GM19468 (cell line): Measurements from ENCODE around the gene CCL19.

Experiments
- ATAC-seq: cut with Tn5 transposase; IDR thresholded peaks from one replicate; pipeline ENCODE4 v1.9.1; 2021; ENCODE audit warnings: mild to moderate bottlenecking, moderate library complexity, moderate number of reproducible peaks; ENCODE audit not compliant: unreplicated experiment; ENCODE audit errors: extremely low read depth

The CCL19 gene

DNA sequence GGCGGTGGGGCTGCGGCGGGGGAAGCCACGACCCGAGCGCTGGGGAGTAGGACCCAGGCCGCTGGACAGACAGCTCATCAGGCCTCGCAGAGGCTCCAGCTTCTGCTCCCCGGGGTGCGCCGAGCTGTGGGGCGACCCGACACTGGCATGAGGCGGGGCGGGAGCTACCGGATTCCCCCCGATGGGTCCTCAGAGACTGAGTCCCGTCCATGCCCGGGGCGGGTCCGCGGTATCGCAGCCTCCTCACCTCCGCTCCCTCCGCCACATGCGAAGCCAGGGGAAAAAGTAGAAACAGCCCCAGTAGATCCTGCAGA is 26.1 kb downstream of the CCL19 start:
- peak; percentile 10 for ATAC-seq

DNA sequence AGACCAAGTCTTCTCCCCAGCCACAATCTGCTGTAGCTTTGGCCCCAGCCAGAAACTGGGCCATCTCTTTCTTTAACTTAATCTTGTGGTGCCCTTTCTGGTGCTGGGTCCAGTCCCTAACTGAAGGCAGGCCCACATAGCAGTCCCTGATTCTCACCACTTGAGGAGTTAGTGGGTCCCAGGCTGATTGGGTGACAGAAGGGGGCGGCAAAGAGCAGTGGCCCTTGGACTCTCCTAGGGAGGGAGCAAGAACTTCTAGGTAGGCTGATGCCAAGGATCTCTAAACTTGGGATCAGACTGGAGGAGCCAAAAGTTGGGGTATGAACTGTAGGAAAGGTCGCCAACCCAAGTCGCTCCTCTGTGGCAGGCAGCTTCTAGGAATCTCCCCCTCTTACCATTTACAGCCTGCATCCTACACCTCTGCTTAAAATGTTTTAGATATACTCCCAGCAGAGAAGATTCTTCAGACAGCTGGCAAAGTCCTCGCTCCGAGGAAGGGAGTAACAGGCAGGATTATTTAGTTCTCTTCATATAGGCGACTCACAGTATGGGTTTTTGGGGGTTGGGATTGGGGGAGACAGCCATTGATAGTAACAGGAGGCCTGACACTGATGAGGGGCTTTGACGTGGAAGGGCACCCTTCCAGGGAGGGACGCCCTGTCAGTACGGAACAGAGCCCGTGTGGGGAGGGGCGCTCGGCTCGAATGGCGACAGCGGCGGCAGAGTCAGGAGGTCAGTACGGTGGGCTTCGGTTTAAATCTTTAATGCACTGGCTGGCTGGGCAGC is 26.6 kb downstream of the CCL19 start:
- ATAC-seq: no peak

DNA sequence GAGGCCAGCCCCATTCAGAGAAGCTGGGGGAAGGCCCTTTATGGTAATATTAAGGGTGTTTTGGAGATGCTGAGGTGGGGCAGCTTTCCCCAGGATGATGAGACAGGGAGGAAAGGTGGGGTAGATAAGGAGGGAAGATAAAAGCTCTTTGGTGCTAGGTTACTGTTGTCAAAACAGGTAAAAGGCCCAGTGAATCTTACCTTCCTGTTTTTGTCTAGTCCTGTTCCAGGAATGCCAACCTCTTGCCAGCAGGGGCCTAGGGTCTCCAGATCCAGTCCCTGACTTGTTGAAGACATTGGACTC is 27.8 kb downstream of the CCL19 start:
- ATAC-seq: no peak

DNA sequence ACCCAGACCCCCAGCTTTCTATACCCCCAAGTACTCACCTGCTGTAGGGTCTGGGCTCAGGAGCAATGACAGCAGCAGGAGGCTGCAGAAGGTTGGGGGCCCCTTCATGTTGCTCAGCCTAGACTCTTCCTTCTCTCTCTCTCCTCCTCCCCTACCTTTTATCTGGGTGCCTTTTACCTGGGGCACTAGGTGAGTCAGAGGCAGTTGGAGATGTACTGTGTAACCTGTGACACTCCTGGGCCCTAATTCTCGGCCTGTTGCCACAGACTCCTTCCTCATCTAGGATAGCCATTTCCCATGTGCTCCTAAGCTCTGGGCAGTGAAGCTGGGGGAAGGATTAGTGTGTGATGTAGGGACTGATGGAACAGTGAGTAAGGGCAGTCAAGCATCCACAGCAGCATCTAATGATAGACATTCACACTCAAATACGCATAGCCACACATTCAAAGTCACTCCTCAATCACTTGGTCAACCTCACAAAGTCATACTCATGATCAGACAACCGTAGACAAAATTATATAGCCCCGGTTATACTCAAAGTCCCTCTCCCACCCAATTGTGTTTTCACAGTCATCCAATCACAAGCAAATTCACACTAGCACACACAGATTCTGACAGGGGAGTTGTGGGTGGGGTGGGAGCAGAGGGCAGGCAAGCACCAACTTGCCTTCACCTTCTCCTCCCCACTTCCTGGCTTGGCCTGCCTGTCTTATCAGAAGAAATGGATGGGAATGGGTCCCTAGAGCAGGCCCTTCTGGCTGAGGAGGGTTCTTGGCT is 28.4 kb downstream of the CCL19 start, which contains the start of gene CCL27:
Gene CCL27 (minus strand): TSS at position 132 of the 777 bp plus-strand sequence. CDS start 24 bp downstream, at position 108.
- ATAC-seq: no peak

DNA sequence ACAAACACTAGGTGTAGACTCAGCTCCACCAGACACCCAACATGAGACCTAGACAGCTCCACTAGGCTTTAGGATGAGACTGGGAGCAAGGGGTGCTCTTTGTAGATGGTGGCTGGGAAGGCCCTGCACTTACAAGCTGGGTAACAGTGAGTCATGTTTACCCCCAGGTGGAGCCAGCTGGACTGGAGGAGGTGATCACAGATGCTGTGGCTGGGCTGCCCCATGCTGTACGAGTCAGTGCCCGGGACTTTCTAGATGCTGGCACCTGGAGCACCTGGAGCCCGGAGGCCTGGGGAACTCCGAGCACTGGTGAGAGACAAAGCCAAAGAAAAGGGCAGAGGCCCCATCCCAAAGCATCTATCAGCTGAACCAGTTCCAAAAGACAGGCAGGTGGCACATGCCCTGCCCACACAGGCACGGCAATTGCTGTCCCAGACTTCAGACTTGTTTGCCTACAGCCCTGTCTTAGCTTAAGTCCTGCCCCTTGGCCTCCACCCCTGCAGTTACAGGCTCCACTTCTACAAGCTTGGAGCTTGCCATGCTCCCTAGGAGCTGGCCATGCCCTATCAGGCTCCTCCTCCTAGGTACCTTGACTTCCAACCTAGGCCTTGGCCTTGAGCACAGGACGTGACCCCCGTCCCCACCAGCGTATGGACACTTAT is 31.4 kb downstream of the CCL19 start:
- ATAC-seq: no peak

DNA sequence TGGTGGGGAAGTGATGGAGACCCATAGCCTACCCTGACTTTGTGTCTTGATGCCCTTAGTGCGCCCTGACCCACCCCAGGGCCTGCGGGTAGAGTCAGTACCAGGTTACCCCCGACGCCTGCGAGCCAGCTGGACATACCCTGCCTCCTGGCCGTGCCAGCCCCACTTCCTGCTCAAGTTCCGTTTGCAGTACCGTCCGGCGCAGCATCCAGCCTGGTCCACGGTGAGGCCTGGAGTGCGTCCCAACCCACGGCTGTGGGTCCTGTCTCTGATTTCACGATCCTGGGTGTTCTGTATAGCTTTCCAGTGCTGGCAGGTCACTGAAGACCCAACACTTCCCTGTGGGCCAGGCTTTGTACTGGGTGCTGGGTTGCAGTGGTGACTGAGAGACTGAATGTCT is 32.6 kb downstream of the CCL19 start:
- no peak for ATAC-seq

DNA sequence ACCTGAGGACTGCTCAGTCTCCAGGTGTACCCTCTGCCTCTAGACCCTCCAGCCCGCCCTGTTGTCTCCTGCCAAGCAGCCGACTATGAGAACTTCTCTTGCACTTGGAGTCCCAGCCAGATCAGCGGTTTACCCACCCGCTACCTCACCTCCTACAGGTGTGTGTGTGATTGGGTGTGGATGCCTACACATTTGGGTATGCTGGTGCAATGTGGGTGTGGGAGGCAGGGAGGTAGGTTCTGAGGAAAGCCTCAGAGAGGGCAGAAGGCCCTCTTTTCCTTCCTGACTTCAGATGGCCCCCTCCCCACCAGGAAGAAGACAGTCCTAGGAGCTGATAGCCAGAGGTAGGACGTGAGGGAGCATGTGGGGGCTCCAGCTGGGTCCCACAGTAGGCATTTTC is 34.1 kb downstream of the CCL19 start:
- ATAC-seq: no peak

DNA sequence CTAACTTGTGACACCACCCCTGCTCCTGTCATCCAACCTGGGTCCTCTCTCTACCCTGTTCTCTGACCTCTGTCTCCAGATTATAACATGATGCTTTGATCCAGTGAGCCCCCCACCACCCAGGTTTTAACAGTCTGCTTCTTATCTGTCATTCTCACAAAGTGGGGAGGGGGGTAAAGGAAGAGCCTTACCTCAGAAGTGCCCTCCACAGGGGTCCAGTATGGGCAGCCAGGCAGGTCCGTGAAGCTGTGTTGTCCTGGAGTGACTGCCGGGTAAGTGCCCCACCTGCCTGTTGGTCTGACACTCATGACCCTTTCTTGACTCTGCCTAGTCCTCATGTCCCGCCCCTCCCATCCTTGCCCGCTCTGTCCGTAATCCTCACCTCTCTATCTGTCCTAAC is 35.7 kb downstream of the CCL19 start:
- no peak for ATAC-seq

DNA sequence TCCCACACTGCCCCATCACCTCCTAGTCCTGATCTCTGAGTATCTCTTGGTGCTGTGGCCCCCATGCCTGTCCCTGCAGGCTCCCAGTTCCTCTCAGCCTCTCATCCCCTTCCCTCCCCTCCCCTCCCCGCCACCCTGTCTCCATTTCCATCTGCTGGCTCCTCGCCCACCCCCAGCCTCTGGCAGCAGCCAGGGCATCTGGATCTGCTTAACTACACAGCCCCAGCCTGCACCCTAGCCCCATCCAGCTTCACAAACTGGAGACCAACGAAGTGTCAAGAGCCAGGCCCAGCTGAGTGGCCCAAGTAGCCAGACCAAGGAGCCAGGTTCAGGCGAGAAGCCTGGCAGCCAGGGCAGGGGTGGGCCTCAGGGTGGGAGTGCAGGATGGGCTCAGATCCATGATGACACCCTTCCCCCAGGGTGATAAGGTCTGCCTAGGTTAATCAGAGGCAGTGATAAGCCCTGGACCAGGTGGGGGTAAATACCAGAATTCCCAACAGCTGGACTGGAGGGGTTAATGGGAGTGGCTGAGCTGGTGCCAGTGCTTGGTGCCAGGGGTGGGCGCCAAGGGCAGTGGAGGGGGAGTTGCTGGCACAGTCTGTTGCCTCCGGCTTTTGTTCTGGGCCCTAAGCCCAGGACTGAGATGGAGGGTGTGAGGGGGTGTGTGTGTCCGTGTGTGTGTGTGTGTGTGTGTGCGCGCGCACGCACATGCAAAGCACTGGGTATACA is 36.6 kb downstream of the CCL19 start:
- no peak for ATAC-seq

DNA sequence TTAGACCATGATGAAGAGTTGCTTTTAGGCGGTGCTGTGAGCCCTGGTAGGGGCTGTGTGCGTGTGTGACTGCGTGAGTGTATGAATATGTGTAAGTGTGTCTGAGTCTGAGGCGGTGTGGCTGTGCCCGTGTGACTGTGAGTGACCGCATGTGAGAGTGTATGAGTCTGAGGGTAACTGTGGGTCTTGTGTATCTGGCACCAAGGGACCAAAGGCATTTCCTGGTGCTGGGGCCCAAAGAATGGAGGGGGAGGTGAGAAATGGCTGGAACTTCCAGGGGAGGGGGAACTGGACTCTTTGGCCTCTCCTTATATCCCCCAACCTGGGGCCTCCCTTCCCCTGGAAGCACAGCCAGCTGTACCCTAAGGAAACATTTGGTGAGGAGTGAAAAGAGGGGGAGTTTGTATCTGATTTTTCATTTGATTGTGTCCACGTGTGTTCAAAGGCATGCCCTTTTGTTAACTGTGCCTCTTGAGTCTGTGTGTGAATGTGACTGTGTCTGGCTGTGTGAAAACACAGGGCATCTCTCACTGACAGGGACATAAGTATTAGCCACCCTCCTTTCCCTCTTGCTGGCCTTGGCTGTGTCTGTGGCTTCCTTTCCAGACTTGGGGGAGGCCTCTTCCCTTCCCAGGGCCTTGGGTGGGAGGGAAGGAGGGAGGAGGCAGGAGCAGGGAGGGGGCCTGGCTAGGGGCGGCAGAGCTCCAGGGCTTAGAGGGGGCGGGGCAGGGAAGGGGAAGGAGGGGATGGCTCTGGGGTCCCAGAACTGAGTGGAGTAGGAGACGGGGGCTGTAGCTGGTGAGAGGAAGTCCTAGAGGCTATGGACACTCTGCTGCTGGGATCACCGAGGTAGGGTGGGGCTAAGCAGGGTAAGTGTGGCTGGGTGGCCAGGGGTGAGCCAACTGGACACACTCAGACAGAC is 37.7 kb downstream of the CCL19 start:
- no peak for ATAC-seq

DNA sequence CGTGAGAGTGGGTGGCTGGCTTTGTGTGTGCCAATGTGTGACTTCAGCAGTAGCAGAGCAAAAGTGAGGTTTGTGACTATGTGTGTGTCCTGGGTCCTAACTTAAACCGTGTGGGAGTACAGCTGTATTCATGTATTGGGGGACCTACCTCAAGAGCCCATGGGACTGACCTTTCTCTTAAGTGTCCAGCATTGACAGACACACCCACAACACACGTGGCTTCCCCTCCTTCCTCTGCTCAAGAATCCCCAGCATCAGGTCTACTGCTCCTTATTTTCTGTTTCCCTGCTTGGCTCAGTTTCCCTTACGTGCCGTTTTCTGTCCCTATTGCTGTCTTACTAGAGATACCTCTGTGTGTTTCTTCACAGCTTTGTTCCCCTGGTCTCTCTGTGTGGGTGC is 38.5 kb downstream of the CCL19 start:
- no peak for ATAC-seq

DNA sequence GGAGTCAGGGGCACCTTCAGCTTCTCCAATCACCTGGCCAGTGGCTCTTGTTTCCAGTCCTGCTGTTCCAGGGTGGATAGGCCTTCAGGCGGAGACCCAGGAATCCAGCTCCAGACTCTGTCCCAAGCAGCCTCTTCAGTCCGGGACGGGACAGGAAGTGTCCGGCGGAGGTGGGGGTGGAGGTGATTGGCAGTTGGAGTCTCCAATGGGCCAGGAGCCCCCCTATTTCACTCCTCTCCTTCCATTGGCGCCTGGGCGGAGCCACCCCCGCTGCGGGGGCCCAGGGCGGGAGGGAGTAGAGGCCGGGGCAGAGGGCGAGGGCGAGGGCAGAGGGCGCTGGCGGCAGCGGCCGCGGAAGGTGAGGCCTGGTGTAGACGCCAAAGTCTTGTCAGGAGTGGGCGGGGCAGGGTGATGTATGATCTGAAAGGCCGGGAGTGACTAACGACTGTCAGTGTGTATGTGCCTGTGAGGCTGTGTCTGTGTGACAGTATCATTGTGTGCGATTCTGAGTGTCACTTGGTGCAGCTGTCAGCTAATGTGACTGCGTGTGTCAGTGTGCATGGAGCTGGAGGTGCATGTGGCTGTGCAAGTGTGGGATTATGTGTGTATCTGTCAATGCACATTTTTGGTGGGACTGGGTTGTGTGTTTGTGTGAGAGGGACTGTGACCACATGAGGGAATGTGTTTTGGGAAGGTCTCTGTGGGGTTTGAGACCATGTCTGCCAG is 39.0 kb downstream of the CCL19 start, which contains the start of gene IL11RA:
Gene IL11RA (plus strand): TSS at position 310 of the 726 bp plus-strand sequence. CDS start 3,033 bp downstream, outside the sequence.
- no peak for ATAC-seq

DNA sequence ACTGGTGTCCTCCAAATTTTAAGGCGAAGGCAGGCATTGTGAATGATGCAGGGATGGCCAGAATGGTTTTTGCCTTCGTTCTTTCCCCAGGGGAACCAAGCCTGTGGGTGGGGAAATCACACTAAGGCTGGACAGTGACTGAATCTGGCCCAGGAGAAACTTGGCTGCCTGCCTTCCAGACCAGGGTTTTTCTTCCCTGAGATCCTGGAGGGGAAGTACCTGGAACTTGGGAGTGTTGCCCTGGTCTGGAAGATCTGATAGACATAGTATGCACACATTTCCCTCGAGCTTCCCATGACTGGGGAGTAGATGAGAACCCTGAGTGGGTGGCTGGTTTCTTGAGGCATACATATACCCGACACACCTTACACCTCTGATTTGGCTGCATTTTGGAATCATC is 39.8 kb downstream of the CCL19 start:
- ATAC-seq: no peak

DNA sequence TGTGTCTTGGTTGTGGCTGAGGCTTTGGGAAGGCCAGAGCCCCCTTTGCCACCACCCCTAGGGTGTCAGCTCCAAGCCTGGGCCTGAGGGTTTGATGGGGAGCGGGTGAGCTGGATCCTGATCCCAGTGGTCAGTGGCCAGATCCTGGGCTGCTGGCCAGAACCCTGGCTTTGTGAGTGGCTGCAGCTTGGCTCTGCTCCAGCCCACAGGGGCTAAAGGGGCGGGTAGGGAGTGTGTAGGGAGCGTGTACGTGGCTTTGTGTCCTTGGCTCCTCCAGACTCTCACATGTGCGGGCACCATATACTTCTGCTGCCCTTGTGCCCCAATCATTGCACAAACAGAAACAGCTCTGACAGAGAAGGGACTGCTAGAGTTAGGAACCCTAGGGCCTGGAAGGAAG is 40.3 kb downstream of the CCL19 start:
- ATAC-seq: no peak

DNA sequence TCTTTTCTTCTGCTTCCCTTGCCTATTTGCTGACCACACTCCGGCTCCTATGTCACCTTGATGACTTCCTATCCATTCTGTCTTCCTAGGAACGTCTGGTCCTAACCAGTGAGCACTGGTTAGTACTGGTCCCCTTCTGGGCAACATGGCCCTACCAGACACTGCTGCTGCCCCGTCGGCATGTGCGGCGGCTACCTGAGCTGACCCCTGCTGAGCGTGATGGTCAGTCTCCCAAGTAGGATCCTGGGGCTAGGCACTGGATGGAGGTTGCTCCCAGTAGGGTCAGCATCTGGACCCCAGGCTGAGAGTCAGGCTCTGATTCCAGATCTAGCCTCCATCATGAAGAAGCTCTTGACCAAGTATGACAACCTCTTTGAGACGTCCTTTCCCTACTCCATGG is 42.4 kb downstream of the CCL19 start:
- no peak for ATAC-seq

DNA sequence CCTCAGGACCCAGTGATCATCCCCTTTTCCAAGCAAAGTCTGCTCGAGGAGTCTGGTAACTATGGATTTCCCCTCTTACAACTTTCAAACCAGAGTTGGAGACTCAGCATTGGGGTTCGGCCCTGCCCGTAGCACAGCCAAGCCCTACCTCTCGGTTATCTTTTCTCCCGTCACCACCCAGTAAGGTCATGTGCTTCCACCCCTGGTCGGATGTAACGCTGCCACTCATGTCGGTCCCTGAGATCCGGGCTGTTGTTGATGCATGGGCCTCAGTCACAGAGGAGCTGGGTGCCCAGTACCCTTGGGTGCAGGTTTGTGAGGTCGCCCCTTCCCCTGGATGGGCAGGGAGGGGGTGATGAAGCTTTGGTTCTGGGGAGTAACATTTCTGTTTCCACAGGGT is 43.4 kb downstream of the CCL19 start:
- ATAC-seq: no peak

DNA sequence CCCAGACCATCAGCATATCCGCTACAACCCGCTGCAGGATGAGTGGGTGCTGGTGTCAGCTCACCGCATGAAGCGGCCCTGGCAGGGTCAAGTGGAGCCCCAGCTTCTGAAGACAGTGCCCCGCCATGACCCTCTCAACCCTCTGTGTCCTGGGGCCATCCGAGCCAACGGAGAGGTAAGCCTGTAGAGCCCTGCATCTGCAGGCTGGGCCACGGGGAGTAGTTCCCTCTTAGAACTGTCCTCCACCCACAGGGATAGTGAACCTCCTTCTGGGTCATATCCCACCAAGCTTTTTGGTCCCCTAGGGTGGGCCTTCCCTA is 44.0 kb downstream of the CCL19 start:
- ATAC-seq: peak; percentile 10

DNA sequence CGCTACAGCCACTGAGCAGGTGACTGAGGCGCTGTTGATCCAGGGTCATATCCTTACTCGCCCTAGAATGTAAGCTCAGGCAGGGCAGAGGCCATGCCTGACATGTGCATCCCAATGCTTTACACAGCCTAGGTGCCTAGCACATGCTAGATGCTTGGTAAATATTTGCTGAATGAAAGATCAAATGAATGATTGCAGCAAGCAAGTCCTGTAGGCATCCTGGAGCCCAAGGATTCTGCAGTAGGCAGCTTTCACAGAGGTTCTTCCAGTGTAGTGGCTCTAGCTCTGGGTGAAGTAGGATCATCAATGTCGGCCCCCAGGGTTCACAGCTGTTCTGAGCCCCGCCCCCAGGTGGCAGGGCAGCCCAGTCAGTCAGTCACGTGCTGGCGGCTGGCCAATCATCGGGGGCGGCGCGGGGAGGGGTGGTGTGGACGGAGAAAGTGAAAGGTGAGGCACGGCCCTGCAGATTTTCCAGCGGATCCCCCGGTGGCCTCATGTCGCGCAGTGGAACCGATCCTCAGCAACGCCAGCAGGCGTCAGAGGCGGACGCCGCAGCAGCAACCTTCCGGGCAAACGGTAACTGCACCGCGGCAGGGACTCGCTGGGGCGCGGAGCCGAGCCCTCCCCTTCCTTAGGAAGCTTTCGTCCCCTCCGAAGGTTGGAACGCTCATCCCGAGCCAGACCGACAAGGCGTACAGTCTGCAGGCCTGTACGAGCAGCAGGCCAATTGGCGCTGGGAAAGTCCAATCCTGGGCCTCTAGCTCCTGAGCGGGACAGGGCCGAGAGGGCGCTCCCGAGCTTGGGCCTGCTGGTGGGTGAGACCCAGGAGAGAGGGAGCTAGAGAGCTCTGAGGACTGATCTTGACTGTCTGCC is 44.6 kb downstream of the CCL19 start, which contains the start of gene GALT:
Gene GALT (plus strand): TSS at position 465 of the 873 bp plus-strand sequence. CDS start 30 bp downstream, at position 495.
- ATAC-seq: peak; percentile 34
